Measurements from ENCODE around the gene RSRC1.

DNA sequence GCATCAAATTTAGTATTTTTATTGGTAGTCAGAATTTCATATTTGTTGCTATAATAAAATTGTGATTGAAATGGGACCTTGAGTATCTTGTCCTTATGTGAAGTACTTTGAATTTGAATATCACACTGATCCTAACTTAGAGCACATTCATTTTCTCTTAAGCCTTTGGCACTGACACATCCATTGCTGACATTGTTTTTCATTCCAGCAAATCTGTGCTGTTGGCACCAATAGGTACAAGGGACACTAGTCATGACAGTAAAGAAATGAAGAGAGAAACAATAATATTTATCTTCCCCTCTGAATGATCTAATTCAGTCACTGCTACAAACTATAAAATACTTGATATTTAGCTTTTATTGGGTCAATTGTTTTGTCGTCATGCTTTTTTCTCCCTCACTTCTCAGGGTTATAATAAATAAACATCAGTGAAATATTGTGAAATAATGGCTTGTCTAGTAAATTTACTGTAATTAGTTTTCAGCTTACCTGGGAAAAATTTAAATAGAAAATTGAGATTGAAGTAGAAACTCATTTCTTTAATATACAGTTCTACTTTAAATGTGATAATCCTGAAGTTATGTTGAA, 294.3 kb downstream of the RSRC1 start:
- TF ChIP-seq, protein P1, sequence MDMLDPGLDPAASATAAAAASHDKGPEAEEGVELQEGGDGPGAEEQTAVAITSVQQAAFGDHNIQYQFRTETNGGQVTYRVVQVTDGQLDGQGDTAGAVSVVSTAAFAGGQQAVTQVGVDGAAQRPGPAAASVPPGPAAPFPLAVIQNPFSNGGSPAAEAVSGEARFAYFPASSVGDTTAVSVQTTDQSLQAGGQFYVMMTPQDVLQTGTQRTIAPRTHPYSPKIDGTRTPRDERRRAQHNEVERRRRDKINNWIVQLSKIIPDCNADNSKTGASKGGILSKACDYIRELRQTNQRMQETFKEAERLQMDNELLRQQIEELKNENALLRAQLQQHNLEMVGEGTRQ (IDR thresholded peaks at IDR 0.05; ENCODE audit: low read length) = no peak
- TF ChIP-seq BRCA1 (IDR thresholded peaks at IDR 0.05; ENCODE audit: low read depth, low read length) (no peak), POLR2AphosphoS5 (IDR thresholded peaks at IDR 0.05; ENCODE audit: low read depth, low read length) (no peak), JUN (IDR thresholded peaks at IDR 0.05; ENCODE audit: low read depth, low read length) (no peak), GTF2F1 (IDR thresholded peaks at IDR 0.05; ENCODE audit: borderline replicate concordance, low read depth, low read length) (no peak)
- TF ChIP-seq, protein P2, sequence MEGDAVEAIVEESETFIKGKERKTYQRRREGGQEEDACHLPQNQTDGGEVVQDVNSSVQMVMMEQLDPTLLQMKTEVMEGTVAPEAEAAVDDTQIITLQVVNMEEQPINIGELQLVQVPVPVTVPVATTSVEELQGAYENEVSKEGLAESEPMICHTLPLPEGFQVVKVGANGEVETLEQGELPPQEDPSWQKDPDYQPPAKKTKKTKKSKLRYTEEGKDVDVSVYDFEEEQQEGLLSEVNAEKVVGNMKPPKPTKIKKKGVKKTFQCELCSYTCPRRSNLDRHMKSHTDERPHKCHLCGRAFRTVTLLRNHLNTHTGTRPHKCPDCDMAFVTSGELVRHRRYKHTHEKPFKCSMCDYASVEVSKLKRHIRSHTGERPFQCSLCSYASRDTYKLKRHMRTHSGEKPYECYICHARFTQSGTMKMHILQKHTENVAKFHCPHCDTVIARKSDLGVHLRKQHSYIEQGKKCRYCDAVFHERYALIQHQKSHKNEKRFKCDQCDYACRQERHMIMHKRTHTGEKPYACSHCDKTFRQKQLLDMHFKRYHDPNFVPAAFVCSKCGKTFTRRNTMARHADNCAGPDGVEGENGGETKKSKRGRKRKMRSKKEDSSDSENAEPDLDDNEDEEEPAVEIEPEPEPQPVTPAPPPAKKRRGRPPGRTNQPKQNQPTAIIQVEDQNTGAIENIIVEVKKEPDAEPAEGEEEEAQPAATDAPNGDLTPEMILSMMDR (IDR thresholded peaks at IDR 0.05; ENCODE audit: control extremely low read depth in 1 of 3, insufficient read depth in 1 of 3, low read depth in 1 of 3, low read length in 3 of 3) = no peak

Measured in H1 (cell line).